K562 (cell line): ENCODE measurements around the gene PRSS21. TPM values are rescaled to one million over a fixed set of nuclear protein-coding genes. Genes with fewer than 3 reads are reported as not detected.

Experiments used
- CBX1 ChIP-seq: sonication (generic); IDR thresholded peaks from 2 replicates; pipeline ENCODE4 v1.6.1; 2016; ENCODE audit warnings: antibody characterized with exemption, low read depth, mild to moderate bottlenecking
- FOXK1 ChIP-seq: sonication (generic); formaldehyde crosslinking; IDR thresholded peaks from 2 replicates; pipeline ENCODE4 v1.8.0; 2022; ENCODE audit warnings: missing genetic modification reagents, mild to moderate bottlenecking, borderline replicate concordance
- ID3 ChIP-seq, 2 experiments: fragments of 250-450 bp in 1 of 2; fragments of 450-650 bp in 1 of 2; sonication (Bioruptor Pico) in 1 of 2; IDR thresholded peaks; 2 replicates each; pipeline versions ENCODE4 v1.6.1 to v1.8.0; 2016 to 2021; ENCODE audit warnings: mild to moderate bottlenecking in 2 of 2, moderate library complexity in 2 of 2, missing compliant biosample characterization in 1 of 2, missing genetic modification characterization in 1 of 2
- IRF2 ChIP-seq: sonication (generic); formaldehyde crosslinking; IDR thresholded peaks from 2 replicates; pipeline ENCODE4 v1.8.1; 2022; ENCODE audit warnings: mild to moderate bottlenecking, missing genetic modification reagents
- KAT7 ChIP-seq: sonication (generic); formaldehyde crosslinking; IDR thresholded peaks from 2 replicates; pipeline ENCODE4 v1.8.0; 2022; ENCODE audit warnings: missing genetic modification reagents, mild to moderate bottlenecking, borderline replicate concordance
- NFE2L1 ChIP-seq: fragments of 450-650 bp; IDR thresholded peaks from 2 replicates; pipeline ENCODE4 v1.6.1; 2016; ENCODE audit warnings: missing genetic modification characterization, low read depth, mild to moderate bottlenecking, missing compliant biosample characterization, moderate library complexity, borderline replicate concordance
- POLR2G ChIP-seq: fragments of 200-400 bp; formaldehyde crosslinking; IDR thresholded peaks from 2 replicates; pipeline ENCODE4 v1.6.1; 2017; ENCODE audit warnings: low read depth, mild to moderate bottlenecking, antibody characterized with exemption, low read length, moderate library complexity
- RBFOX2 ChIP-seq: fragments of 200-400 bp; formaldehyde crosslinking; IDR thresholded peaks from 2 replicates; pipeline ENCODE4 v1.6.1; 2017; ENCODE audit warnings: low read depth, mild to moderate bottlenecking, low read length, moderate library complexity
- SAP30 ChIP-seq: fragments of 200-600 bp; sonication (generic); IDR thresholded peaks from 2 replicates; pipeline ENCODE4 v1.6.1; 2012; ENCODE audit warnings: borderline replicate concordance, low read depth, mild to moderate bottlenecking, moderate library complexity, low read length, control low read depth, inconsistent platforms; ENCODE audit not compliant: insufficient read depth, poor library complexity, severe bottlenecking
- TBP ChIP-seq: optimal IDR thresholded peaks from 2 replicates; pipeline ENCODE3; 2011; ENCODE audit warnings: low read depth, low read length, improper control_type of control experiment
- TFAP4 ChIP-seq: sonication (generic); formaldehyde crosslinking; IDR thresholded peaks from 2 replicates; pipeline ENCODE4 v1.8.0; 2022; ENCODE audit warnings: missing genetic modification reagents, mild to moderate bottlenecking, moderate library complexity, borderline replicate concordance
- TOE1 ChIP-seq, 2 experiments: fragments of 450-650 bp in 1 of 2; sonication (generic) in 1 of 2; formaldehyde crosslinking in 1 of 2; IDR thresholded peaks; 2 replicates each; pipeline versions ENCODE4 v1.7.1 to v1.8.0; 2016 to 2022; ENCODE audit warnings: borderline replicate concordance in 2 of 2, mild to moderate bottlenecking in 2 of 2, antibody characterized with exemption in 1 of 2, inconsistent platforms in 1 of 2, low read depth in 1 of 2, missing genetic modification reagents in 1 of 2, moderate library complexity in 1 of 2
- ZNF134 ChIP-seq: fragments of 250-450 bp; sonication (Bioruptor Pico); conservative IDR thresholded peaks from 2 replicates; pipeline ENCODE4 v1.4.0; 2020
- ZNF175 ChIP-seq: fragments of 200-800 bp; sonication (Bioruptor generic); IDR thresholded peaks from 2 replicates; pipeline ENCODE4 v1.6.1; 2016; ENCODE audit warnings: low read depth, mild to moderate bottlenecking, missing genetic modification characterization, missing compliant biosample characterization
- ZNF197 ChIP-seq: fragments of 200-800 bp; sonication (Bioruptor generic); IDR thresholded peaks from 2 replicates; pipeline ENCODE4 v1.6.1; 2016; ENCODE audit warnings: low read depth, missing genetic modification characterization, missing compliant biosample characterization
- ZNF408 ChIP-seq: fragments of 250-450 bp; sonication (Bioruptor Pico); IDR thresholded peaks from 2 replicates; pipeline ENCODE4 v1.4.0; 2020; ENCODE audit warnings: low read depth, mild to moderate bottlenecking, moderate library complexity
- ZNF639 ChIP-seq, 2 experiments: fragments of 200-800 bp in 1 of 2; sonication (Bioruptor generic) in 1 of 2; sonication (generic) in 1 of 2; formaldehyde crosslinking in 1 of 2; IDR thresholded peaks in 1 of 2; conservative IDR thresholded peaks in 1 of 2; 2 replicates each; pipeline versions ENCODE4 v1.5.0 to v1.6.1; 2016 to 2020; ENCODE audit warnings: missing compliant biosample characterization in 1 of 2, missing genetic modification characterization in 1 of 2, missing genetic modification reagents in 1 of 2
- ZNF766 ChIP-seq: fragments of 200-800 bp; sonication (Bioruptor generic); conservative IDR thresholded peaks from 2 replicates; pipeline ENCODE4 v1.6.1; 2016; ENCODE audit warnings: missing genetic modification characterization, missing compliant biosample characterization
- polyA plus RNA-seq, 8 experiments: library from polyadenylated mRNA; depleted of rRNA in 4 of 8; stranded (reverse) in 5 of 8; unstranded in 3 of 8; fragments of >200 nt; fragmentation: Nextera tagmentation in 2 of 8; fragmentation: Illumina TruSeq in 1 of 8; extraction: Ambion mirVana in 2 of 8; extraction: Trizol in 1 of 8; gene quantifications; 2 replicates each; pipeline versions ENCODE4 v1.2.1 to v1.2.3, GENCODE V29; 2011 to 2014; ENCODE audit warnings: inconsistent platforms in 1 of 8, missing spikeins in 1 of 8
- total RNA-seq, 7 experiments: library from RNA; depleted of rRNA in 6 of 7; stranded (reverse); fragments of >200 nt in 6 of 7; fragmentation: Illumina TruSeq in 2 of 7; extraction: Trizol in 2 of 7; gene quantifications; 2 replicates each; pipeline versions ENCODE4 v1.2.1 to v1.2.3, GENCODE V29; 2011 to 2021; ENCODE audit warnings: low replicate concordance in 1 of 7
- TF ChIP-seq, protein P1 (sequence below): fragments of 250-450 bp; sonication (Bioruptor Pico); IDR thresholded peaks from 2 replicates; pipeline ENCODE4 v1.4.0; 2020; ENCODE audit warnings: mild to moderate bottlenecking

Gene PRSS21
- total and polyA plus RNA-seq, 9 of the 15 experiments (the other 6 are each of a cell fraction or from before 2014, with no cell fraction given): 12.1 to 121 (median 61.3) TPM

- TF ChIP-seq ZNF197 (CRISPR knock-in tag): peak; percentile 85; the same call in 1 of the 2 replicates
- TF ChIP-seq TFAP4 (CRISPR knock-in tag): peak; percentile 30; the same call in 1 of the 2 replicates
- TF ChIP-seq KAT7 (CRISPR knock-in tag): peak; percentile 93
- peak in 1 of 2 experiments; percentile 93; a peak in 2 of 4 replicates for TF ChIP-seq ZNF639 (CRISPR knock-in tag; conservative IDR thresholded peaks at IDR 0.05 in 1 of 2, IDR thresholded peaks at IDR 0.05 in 1 of 2)
- TF ChIP-seq RBFOX2: peak; percentile 94
- no peak for TF ChIP-seq IRF2 (CRISPR knock-in tag)
- peak; percentile 80; the same call in 1 of the 2 replicates for TF ChIP-seq ZNF175 (CRISPR knock-in tag)
- no peak for TF ChIP-seq NFE2L1 (tag)
- TF ChIP-seq, protein P1, sequence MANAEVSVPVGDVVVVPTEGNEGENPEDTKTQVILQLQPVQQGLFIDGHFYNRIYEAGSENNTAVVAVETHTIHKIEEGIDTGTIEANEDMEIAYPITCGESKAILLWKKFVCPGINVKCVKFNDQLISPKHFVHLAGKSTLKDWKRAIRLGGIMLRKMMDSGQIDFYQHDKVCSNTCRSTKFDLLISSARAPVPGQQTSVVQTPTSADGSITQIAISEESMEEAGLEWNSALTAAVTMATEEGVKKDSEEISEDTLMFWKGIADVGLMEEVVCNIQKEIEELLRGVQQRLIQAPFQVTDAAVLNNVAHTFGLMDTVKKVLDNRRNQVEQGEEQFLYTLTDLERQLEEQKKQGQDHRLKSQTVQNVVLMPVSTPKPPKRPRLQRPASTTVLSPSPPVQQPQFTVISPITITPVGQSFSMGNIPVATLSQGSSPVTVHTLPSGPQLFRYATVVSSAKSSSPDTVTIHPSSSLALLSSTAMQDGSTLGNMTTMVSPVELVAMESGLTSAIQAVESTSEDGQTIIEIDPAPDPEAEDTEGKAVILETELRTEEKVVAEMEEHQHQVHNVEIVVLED (CRISPR knock-in tag): peak; percentile 68
- peak; percentile 80; the same call in 1 of the 2 replicates for TF ChIP-seq FOXK1 (CRISPR knock-in tag)
- peak; percentile 85 for TF ChIP-seq ZNF766 (CRISPR knock-in tag)
- 0 out of 2 replicates have a peak, but pooled peaks have one; percentile 23 for TF ChIP-seq ZNF134 (CRISPR knock-in tag)
- TF ChIP-seq ZNF408 (CRISPR knock-in tag): no peak
- no peak for TF ChIP-seq ID3 (CRISPR knock-in tag; IDR thresholded peaks at IDR 0.05)
- peak; percentile 39; the same call in 1 of the 2 replicates for TF ChIP-seq ID3 (tag; IDR thresholded peaks at IDR 0.05)
- peak; percentile 33; the same call in 1 of the 2 replicates for TF ChIP-seq TOE1 (IDR thresholded peaks at IDR 0.05; ENCODE audit: borderline replicate concordance)
- no peak for TF ChIP-seq TOE1 (CRISPR knock-in tag; IDR thresholded peaks at IDR 0.05; ENCODE audit: borderline replicate concordance, low read depth)
- peak; percentile 68 for TF ChIP-seq SAP30
- peak; percentile 88 for TF ChIP-seq POLR2G
- peak; percentile 94 for TF ChIP-seq TBP
- TF ChIP-seq CBX1: 0 out of 2 replicates have a peak, but pooled peaks have one; percentile 65
These were observed 39.7 kb upstream of the PRSS21 start, which contains the start of gene ELOB (continued) for GRCh38 chr16:2777231-2777902.
